RPMI7951 (cell line): Measurements from ENCODE around the gene NR2F1. TPM values are rescaled to one million over a fixed set of nuclear protein-coding genes. Genes with fewer than 3 reads are reported as not detected.

Source experiments
- DNase-seq: peaks from one replicate; pipeline ENCODE4 v3.0.0-alpha.2; 2012; ENCODE audit warnings: low read depth
- total RNA-seq: library from RNA; depleted of rRNA; stranded (reverse); fragments of >200 nt; shearing (Covaris generic); gene quantifications from 2 replicates; pipeline ENCODE4 v1.2.3, GENCODE V29; 2014; rRNA removed

Gene NR2F1
- total RNA-seq, 1 experiment from 2014 or later = 17.1 TPM

DNA sequence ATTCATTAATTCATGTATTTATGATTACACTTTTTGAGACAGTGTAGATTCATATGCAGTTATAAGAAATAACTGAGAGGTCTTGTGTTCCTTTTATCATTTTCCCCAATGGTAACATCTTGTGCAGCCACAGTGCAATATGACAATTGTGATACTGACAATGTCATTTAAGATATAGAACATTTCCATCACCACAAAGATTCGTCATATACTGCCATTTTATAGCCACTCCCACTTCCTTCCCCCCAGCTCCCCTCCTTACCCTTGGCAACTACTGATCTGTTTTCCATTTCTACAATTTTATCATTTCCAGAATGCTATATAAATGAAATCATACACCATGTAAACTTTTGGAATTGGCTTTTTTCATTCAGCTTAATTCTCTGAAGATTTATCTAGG lies 53.8 kb downstream of the NR2F1 start:
- no peak for DNase-seq

DNA sequence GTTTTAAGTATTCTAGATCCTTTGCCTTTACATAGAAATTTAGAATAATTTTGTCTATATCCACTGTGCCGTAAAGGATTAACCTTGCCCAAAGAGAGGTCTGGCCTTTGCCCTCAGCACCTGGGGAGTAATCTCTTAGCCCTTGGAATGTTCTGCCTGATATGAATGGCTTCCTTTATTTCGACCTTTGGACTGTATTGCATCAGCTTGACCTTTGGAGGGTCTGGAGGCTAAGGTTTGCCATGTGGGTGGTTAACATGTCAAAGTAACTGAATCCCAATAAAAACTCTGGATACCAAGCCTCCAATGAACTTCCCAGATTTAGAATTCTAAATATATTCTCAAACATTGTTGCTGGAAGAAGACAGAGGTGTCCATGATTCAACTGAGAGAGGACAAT lies 54.7 kb downstream of the NR2F1 start:
- DNase-seq = no peak

DNA sequence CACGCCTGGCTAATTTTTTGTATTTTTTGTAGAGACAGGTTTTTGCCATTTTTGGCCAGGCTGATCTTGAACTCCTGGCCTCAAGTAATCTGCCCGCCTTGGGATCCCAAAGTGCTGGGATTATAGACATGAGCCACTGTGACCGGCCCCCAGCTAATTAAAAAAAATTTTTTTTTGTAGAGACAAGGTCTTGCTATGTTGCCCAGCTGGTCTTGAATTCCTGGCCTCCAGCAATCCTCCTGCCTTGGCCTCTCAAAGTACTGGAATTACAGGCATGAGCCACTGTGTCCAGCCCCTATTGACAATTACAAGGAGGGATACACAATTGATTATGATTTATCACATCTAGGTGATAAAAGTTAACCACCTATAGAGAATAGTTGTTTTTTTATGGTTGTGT lies 59.5 kb downstream of the NR2F1 start:
- DNase-seq = no peak

Other genes starting within 250 kb of the NR2F1 start
- gene NR2F1-AS1, start 2.0 kb upstream of the NR2F1 start, total RNA-seq = 20.9 and 29.2 TPM in 2 replicates
- gene POU5F2, start 158.4 kb downstream of the NR2F1 start, total RNA-seq = 0.10 and 0.24 TPM in 2 replicates